HG02970 (cell line): Measurements from ENCODE around the gene SLC6A18.
"Not testable (repeated sequence)": the region's sequence is repeated elsewhere in the genome, so short reads cannot be mapped to it uniquely, and the experiment has no call there.

Experiments
- ATAC-seq: cut with Tn5 transposase; IDR thresholded peaks from one replicate; pipeline ENCODE4 v1.9.1; 2021; ENCODE audit warnings: mild to moderate bottlenecking, moderate library complexity, moderate number of reproducible peaks; ENCODE audit not compliant: unreplicated experiment, low FRiP score

SLC6A18 gene

DNA sequence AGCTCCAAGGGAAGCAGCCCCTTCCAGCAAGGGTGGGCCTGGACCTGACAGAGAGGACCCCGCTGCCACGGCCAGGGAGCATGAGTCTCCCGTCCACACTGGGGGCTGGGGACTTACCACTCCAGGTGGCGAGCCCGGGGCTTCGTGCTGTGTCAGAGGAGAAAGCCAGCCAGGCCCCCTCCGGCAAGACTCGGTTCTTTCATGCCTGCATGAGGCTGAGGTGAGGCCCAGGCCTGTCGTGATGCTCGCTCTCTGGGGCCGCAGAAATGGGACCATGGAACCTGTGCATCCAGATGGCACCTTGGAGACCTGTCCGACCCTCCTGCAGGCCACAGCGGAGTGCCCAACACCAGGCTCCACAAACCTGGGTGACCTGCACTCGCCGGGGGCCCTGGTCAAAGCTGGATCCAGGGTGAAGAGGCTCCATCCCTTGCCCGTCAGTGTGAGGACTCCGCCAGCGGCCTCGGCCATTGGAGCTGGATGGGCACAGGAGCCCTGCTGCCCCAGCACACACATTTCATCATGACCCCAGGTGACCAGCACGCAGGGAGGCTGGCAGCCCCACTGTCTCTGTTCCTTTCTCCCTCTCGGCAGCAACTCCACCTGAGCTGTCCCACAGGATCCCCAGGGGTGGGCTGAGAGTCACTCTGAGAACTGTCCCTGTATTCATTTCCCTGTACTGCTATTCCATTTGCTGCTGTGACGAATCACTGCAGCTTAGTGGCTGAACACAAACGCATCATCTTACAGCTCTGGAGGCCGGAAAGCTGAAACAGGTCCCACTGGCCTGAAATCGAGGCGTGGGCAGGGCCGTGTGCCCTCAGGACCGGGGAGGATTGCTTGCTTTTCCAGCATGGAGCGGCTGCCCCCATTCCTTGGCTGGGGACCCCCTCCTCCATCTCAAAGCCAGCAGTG is 24.4 kb downstream of the SLC6A18 start:
- no peak for ATAC-seq

- ATAC-seq, result no peak
Measured at GRCh38 chr5:1251678-1252580, 26.7 kb downstream of the SLC6A18 start.

DNA sequence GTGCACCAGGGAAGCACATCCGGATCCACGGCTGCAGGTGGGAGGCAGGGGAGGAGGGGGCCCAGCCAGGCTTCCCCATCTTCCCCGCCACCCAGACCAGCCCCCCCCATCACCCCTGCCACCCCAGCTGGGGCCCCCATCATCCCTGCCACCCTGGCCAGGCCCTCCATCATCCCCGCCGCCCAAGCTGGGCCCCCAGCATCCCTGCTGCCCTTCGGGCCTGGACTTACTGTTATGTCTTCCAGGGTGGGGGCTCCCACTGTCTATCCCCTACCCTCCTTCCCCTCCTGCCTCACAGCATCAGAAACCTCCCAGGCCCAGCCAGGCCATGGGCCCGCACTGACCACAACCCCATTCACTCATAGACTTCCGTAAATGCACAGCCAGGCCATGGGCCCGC is 27.5 kb downstream of the SLC6A18 start:
- no peak for ATAC-seq

DNA sequence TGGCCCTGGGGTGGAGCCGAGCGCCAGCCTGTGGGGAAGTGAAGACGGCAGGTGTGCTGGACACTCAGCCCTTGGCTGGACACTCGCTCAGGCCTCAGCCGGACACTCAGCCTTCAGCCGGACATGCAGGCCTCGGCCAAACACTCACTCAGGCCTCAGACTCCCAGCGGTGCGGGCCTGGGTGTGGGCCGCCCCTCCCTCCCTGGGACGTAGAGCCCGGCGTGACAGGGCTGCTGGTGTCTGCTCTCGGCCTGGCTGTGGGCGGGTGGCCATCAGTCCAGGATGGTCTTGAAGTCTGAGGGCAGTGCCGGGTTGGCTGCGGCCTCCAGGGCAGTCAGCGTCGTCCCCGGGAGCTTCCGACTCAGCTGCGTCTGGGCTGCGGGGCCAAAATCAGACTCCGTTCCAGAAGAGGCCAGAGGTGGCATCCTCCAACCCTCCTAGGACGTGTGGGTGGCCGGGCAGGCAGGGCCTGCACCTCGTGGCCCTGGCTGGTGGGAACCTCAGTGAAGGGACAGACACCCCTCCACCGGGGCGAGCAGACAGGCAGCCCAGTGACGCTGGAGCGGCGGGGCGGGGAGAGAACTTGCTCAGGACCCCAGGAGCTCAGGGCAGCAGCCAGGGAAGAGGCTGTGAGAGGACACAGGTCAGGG is 28.4 kb downstream of the SLC6A18 start:
- ATAC-seq, result no peak

GRCh38 chr5:1254196-1254595 is 29.0 kb downstream of the SLC6A18 start:
- ATAC-seq, result no peak

DNA sequence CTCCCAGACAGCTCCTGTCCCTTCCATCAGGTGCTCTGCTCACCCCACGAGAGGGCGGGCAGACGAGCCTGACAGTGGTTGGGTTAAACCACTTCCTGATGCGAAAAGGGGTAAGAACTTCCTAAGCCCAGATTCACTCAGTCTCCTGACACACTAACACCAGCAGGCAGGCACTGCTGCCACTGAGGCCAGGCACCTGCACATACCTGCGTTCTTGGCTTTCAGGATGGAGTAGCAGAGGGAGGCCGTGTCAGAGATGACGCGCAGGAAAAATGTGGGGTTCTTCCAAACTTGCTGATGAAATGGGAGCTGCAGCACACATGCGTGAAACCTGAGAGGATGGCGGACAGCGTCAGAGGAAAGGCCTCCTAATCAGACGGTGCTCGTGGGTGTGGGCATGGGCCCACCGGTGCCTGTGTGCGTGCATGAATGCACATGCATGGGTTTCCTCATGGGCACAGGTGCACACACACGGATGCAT is 29.9 kb downstream of the SLC6A18 start:
- no peak for ATAC-seq

- no peak for ATAC-seq
Measured at GRCh38 chr5:1256776-1257175, 31.6 kb downstream of the SLC6A18 start.

- no peak for ATAC-seq
Measured at GRCh38 chr5:1257363-1257762, 32.2 kb downstream of the SLC6A18 start.

- ATAC-seq, result no peak
Measured at GRCh38 chr5:1257841-1258240, 32.7 kb downstream of the SLC6A18 start.

- no peak for ATAC-seq
Measured at GRCh38 chr5:1259806-1260480, 34.8 kb downstream of the SLC6A18 start.

DNA sequence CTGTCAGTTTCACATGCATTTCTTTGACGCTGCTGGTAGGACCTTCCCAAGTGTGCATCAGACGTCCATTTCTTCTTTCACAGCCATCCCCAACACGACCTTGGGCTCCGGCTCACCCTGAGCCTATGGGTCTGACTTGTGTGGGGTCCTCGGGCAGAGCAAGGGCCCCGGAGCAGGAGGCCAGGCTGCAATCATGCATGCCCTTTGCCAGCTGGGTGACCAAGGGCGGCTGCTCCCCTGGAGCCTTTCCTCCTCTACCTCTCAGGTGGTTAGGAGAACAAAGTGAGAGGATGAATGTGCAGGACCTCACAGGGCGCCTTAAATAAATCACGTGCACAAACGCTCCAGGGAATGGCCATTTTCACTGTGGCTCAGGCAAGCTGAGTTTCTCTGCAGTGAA is 36.5 kb downstream of the SLC6A18 start:
- no peak for ATAC-seq

DNA sequence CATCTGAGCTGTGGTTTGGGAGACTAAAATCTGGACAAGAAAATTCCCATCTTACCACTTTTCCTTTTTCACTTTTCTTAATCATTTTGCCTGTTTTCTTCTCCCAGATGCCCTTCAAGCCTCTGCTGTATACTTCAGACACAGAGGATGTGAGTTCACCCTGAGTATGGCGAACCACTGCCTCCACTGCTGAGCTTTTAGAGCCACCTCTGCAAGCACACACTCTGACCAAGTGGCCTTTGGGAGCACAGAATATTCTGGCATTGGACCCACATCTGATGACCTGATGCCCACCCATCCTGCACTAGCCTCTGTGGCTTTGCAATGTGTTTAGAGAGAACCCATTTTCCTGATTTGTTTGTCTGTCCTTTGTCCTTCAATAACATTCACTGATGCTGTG is 37.2 kb downstream of the SLC6A18 start:
- no peak for ATAC-seq

DNA sequence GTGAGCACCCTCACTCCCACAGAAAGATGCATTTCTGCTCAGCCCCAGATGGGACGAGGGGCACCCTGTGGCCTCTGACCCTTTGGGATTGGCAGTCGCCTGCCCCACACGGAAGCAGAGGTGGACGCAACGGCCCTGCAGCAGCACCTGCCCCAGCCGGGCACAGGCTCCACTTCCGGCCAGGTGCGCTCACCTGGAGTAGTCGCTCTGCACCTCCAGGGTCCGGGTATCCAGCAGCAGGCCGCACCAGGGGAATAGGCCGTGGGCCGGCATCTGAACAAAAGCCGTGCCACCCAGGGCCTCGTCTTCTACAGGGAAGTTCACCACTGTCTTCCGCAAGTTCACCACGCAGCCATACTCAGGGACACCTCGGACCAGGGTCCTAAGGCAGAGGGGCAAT is 39.0 kb downstream of the SLC6A18 start:
- ATAC-seq, result no peak

DNA sequence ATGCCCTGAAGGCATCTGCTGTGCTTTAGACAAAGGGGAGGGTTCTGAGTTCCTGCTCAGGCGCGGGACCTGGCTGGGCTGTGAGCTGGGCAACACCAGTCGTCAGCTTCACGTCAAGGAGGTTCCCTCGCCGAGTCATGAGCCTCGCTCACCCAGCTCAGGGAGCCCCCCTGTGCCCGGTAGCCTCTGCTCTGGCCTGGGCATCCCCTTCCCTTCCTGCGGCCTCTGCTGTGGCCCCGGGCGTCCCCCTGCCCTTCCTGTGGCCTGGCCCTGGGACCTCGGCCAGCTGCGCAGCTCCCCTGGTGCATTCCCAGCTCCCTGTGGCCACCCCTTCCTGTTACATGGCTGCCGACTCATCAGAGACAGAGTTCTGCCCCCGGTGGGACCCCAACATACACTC is 39.8 kb downstream of the SLC6A18 start:
- no peak for ATAC-seq

- no peak for ATAC-seq
Measured at GRCh38 chr5:1265461-1266455, 40.6 kb downstream of the SLC6A18 start.

DNA sequence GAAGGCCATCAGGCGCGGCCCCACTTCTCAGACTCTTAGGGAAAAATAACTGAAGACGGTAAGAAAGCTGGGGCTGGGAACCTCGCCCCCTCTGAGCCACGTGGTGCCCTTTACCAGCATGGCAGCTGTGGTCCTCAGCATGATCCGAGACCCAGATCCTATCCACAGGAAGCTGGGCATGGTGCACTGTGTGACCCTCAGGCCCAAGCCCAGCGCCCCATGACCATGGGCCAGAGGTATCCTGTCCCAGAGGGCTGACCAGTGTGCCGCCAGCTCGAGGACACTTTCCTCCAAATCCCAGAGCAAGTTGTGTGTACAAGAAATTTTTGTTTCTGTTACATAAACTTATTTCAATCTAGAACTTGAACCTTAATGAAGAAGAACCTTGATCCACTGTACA is 41.6 kb downstream of the SLC6A18 start:
- no peak for ATAC-seq

DNA sequence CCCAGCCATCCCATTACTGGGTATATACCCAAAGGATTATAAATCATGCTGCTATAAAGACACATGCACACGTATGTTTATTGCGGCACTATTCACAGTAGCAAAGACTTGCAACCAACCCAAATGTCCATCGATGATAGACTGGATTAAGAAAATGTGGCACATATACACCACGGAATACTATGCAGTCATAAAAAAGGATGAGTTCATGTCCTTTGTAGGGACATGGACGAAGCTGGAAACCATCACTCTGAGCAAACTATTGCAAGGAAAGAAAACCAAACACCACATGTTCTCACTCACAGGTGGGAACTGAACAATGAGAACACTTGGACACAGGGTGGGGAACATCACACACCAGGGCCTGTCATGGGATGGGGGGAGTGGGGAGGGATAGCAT is 42.3 kb downstream of the SLC6A18 start:
- not testable (repeated sequence) for ATAC-seq

DNA sequence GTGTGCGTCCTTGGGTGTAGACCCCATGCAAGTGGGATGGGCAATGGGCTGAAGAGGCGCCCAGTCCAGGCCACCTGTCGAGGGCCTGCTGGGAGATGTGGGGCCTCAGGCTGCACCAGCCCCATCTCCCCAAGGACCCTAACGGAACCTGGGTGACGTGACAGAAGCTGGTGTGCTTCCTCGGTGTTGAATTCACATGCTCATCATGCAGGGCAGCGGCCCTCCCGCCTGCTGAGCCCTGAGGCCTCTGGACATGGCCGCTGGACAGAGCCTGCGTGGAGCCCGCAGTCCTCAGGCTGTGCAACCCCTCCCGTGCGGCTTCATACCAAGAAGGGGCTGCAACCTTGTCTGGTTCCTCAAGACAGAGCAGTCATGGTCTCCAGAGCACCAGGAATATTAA is 42.9 kb downstream of the SLC6A18 start:
- no peak for ATAC-seq

DNA sequence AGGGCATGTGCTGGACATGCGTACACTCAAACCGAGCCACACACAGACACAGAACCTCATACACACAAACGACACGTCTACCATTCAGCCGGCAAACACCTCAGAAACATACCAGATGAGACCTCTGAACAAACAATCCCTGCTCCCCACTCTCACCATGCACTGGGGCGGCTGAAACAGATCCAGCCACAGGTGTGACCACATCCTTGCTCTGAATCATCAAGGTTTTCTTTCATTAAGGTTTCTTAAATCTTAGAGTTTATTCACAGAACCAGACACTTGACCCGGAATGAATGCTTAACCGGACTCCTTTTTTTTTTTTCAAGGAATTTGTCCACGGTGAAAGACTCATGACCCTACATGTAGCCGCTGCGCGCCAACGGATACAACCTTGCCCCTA is 43.5 kb downstream of the SLC6A18 start:
- ATAC-seq, result no peak
